GM19397 (cell line): ENCODE measurements around the gene TSSK2.
"Not testable (repeated sequence)": the region's sequence is repeated elsewhere in the genome, so short reads cannot be mapped to it uniquely, and the experiment has no call there.

Experiments
- ATAC-seq: cut with Tn5 transposase; IDR thresholded peaks from one replicate; pipeline ENCODE4 v1.9.1; 2021; ENCODE audit warnings: mild to moderate bottlenecking, moderate library complexity; ENCODE audit not compliant: unreplicated experiment

TSSK2 gene

DNA sequence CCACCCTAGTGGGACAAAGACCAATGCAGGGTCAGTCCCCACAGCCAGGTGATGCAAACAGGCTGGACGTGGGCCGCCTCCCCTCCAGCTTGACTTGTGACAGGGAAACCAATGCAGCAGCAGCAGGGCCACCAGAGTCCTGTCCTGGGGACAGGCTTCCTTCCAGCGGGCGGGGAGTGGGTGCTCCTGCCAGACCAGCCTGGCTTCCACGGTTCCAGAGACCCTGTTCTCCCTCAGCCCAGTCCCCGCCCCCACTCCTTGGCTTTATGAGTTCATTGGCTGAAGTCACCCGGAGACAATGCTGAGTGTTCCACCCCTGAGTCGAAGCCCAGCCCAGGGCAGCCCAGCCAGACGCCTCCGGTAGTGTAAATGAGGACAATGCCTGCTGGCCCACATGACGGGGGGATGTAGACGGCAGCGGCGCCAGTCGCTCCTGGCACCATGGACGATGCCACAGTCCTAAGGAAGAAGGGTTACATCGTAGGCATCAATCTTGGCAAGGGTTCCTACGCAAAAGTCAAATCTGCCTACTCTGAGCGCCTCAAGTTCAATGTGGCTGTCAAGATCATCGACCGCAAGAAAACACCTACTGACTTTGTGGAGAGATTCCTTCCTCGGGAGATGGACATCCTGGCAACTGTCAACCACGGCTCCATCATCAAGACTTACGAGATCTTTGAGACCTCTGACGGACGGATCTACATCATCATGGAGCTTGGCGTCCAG lies at the start of gene TSSK2:
TSS of gene TSSK2 (plus strand) at position 350 of the 726 bp plus-strand sequence. CDS start at position 442, 92 bp downstream.
- ATAC-seq = no peak

- ATAC-seq = no peak
Observed at GRCh38 chr22:19081351-19081750, 49.8 kb upstream of the TSSK2 start.

- ATAC-seq = no peak
Observed at GRCh38 chr22:19082101-19082500, 49.0 kb upstream of the TSSK2 start.

- ATAC-seq = no peak
Observed at GRCh38 chr22:19082793-19083192, 48.3 kb upstream of the TSSK2 start.

GRCh38 chr22:19084126-19084525 lies 47.0 kb upstream of the TSSK2 start:
- ATAC-seq = not testable (repeated sequence)

GRCh38 chr22:19084586-19084985 lies 46.5 kb upstream of the TSSK2 start:
- not testable (repeated sequence) for ATAC-seq

DNA sequence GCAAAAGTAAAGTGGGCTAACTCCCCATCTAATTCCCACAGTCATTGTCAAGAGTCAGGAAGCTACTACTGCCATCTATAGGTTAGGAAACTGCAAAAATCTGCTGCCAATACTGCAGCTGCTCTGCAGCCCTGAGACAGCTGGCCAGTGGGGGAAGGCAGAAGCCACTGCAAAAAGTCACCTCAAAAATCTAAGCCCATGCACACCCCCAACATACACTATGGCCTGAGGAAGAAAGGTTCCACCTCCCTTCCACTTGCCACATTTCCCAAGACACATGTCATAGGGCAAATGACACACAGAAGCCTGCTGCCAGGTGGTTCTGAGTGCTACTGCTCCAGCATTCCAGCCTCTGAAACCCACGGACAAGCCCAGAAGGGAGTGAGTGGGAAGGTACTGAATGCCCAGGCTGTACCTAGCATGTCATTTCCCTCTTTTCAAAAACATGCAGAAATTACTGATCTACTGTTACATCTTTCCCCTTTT lies 45.8 kb upstream of the TSSK2 start:
- ATAC-seq = no peak

DNA sequence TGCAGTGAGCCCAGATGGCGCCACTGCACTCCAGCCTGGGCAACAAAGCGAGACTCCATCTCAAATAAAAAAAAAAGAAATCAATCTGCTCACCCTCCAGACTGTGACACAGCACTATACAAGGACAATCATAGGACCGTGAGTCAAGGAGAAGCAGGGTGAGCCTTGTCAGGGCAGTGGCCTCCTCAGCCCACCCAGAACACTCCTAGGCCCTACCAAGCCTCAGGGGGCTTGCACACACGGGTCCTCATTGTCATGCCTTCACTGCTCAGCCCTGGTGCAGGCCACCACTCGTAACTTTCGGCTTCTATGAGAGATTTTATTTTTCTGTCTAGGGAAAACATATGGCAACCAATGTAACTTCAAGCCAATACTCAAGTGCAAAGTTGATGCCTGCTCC lies 44.7 kb upstream of the TSSK2 start:
- no peak for ATAC-seq

GRCh38 chr22:19086896-19087295 lies 44.2 kb upstream of the TSSK2 start:
- no peak for ATAC-seq

DNA sequence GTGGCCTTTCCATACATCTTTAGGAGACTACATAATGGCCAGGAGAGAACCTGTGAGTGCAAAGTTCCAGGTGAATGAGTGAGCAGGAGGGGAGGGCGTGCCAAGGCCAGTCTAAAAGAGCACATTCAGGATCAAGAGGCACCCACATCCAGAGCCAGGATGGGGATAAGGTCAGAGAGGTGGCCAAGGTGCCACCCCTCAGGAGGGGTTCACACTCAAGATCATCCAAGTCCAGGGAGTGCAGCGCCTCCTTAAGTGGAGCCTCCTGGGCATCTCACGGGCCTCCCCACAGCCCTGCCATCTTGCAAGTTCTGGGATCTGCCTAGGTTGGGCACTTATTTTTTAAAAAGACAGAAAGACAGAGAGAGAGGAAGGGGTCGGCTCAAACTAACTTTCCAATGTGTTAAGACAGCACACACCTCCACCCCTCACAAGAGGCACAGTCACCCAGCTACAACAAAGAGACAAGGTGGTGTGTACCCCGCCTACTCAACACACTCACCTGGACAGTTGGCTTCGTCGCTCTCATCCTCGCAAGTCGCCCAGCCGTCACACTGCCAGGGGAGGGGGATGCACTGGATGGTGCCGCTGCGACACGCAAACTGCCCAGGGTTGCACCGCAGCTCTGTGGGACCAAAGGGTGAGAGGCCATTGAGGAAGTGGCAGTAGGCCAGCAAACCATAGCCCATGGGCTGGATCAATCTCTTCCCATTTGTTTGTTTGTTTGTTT lies 42.1 kb upstream of the TSSK2 start:
- ATAC-seq = no peak

DNA sequence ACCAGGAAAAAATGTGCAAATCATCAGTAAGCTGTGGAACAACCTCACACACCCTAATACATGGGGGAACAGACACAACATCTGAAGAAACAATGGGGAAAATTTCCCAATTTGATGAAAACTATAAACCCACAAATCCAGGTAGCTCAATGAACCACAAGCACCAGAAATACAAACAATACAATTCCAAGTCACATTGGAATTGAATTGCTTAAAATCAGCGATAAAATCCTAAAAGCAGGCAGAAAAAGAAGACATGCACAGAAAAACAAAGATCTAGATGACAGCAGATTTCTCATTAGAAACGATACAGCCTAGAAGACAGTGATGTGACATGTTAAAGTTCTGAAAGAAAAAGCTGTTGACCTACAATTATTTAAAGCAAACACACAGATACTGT lies 40.9 kb upstream of the TSSK2 start:
- no peak for ATAC-seq

GRCh38 chr22:19090586-19091127 lies 40.5 kb upstream of the TSSK2 start:
- no peak for ATAC-seq

GRCh38 chr22:19092725-19093124 lies 38.4 kb upstream of the TSSK2 start:
- no peak for ATAC-seq

- no peak for ATAC-seq
Observed at GRCh38 chr22:19094393-19094997, 36.6 kb upstream of the TSSK2 start.

DNA sequence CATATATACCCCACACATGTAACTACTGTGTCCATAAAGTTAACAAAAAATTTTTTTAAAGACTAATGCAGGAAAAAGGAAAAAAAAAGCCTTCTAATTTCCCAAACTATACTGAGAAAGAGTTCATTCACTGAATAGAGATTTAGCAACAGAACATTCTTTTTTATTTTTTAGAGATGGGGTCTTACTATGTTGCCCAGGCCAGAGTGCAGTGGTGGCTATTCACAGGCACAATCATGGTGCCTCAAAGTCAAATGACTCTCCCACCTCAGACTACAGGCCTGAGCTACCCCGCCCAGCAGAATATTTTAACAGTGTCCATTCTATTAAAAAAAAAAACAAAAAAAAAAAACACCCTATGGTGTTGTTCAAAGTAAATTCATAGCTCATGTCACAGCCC lies 34.6 kb upstream of the TSSK2 start:
- no peak for ATAC-seq

DNA sequence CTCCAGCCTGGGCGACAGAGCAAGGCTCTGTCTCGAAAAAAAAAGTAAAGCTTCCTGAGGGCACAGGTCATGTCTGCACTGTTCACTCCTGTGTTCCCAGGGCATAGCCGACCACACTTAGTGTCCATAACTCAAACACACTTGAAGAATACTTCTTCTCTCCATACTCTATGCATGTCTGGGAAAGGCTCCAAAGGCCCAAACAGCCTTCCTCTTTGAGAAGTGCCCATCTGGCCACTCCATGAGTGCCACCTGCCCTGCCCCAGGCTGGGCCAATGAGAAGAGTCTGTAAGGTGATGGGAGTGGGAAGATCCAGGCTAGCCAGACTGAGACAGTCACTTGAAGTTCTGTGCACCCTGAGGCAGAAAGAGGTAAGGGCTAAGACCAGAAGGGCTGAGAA lies 33.6 kb upstream of the TSSK2 start:
- no peak for ATAC-seq

DNA sequence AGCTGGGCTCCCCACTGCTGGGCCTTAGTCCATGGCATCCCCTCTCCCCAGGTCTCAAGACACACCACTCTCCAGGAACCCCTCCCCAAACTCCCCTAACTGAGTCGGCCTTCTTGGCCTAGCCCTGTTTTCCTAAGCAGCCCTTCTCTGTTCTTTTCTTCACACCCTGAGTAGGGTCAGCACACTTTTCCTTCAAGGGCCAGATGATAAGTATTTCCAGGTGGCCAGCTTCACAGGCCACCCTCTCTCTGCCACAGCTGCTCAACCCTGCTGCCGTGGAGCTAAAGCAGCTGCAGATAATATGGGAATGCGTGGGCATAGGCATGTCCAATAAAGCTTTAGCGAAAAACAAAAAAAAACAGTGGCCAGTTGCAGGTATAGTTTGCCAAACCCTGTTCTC lies 33.0 kb upstream of the TSSK2 start:
- ATAC-seq = no peak

DNA sequence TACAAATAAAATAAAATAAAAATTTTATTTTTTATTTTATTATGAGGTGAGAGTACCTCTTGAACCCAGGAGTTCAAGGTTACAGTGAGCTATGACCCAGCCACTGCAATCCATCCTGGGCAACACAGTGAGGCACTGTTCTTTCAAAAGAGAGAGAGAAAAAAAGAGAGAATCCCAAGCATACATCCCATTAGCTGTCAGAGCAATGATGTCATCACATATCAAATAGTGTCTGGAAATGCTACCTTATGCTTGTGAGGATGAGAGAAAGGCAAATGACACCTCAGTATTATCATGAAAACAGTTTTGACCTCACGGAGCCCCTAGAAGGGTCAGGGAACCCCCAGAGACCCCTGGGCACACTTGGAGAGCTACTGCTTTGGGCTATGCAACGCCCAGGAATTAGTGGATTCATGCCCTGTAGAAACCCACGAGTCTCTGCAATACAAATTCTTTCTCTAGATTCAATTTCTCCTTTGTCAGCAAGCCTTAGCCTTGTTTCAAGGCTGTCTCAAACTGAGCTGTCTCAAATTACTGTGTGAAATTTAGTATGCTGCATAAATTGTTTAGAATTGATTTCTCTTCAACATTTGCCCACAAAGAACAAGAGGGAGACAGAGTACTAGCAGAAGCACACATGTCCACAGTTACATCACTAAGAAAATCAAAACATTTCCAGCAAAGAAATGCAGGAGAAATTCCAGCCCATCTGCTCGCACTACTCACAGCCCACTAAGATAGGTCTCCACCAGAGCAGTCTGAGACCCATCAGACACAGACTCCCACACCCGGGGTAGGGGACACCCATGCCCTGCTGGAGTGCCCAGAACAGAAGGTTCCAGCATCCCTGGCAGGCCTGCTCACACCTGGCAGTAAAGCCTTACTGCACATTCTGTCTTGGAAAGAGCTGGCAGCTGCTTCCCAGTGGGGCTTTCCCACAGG lies 27.0 kb upstream of the TSSK2 start:
- ATAC-seq = no peak

GRCh38 chr22:19105456-19105855 lies 25.7 kb upstream of the TSSK2 start:
- ATAC-seq = no peak
